Measurements from ENCODE around the gene UNC79.

- TF ChIP-seq POLR2A (IDR thresholded peaks at IDR 0.05), result no peak
- no peak for TF ChIP-seq CTCF (IDR thresholded peaks at IDR 0.05)
Measured at GRCh38 chr14:93464271-93464670, 33.5 kb downstream of the UNC79 start.
